Activated naive CD4-positive, alpha-beta T cell treated with anti-CD3 and anti-CD28 coated beads, Interleukin-2, amount 50 U/mL, for 16 hours (primary cell): ENCODE measurements around the gene SLC12A1.
"Not testable (repeated sequence)": the region's sequence is repeated elsewhere in the genome, so short reads cannot be mapped to it uniquely, and the experiment has no call there.

Source experiments
- DNase-seq: peaks from one replicate; pipeline ENCODE4 v3.0.0-alpha.2; 2020

Gene SLC12A1

DNA sequence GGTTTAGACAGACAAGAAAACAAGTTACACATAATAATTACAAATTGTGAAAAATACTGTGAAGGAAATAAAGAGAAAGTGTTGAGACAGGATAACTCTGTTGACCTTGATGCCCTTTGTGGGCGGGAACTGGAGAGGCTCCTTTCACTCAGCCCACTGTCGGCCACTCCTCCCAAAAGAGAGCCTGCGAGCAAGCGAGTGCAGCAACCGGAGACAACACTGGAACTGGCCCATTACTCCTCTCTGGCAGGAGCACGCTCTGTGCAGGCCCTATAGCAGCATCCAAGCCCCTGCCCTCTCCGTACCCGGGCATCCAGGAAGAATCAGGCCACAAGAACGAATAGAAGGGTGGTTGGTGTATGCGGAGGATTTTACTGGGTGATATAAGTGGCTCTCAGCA lies 108.9 kb downstream of the SLC12A1 start:
- DNase-seq, result no peak

- no peak for DNase-seq
Measured at GRCh38 chr15:48317221-48317620, 111.1 kb downstream of the SLC12A1 start.

- no peak for DNase-seq
Measured at GRCh38 chr15:48318131-48318530, 112.0 kb downstream of the SLC12A1 start.

DNA sequence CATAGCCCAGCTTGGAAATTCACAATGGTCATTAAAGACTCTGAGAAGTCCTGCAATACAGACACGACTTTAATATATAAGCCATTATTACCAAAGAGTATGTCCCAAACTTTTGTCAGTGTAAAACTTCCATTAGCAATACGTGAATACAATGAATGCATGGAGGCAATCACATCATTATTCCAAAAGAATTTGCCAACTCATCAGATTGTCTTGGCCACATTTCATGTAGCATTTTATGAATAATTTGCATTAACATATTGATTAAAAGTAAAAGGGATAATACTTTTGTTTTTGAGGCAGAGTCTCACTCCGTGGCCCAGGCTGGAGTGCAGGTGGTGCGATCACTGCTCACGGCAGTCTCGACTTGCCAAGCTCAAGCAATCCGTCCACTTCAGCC lies 117.2 kb downstream of the SLC12A1 start:
- no peak for DNase-seq

GRCh38 chr15:48324949-48325348 lies 118.8 kb downstream of the SLC12A1 start:
- no peak for DNase-seq

- no peak for DNase-seq
Measured at GRCh38 chr15:48325400-48325799, 119.3 kb downstream of the SLC12A1 start.

GRCh38 chr15:48326180-48326579 lies 120.1 kb downstream of the SLC12A1 start:
- DNase-seq, result not testable (repeated sequence)

DNA sequence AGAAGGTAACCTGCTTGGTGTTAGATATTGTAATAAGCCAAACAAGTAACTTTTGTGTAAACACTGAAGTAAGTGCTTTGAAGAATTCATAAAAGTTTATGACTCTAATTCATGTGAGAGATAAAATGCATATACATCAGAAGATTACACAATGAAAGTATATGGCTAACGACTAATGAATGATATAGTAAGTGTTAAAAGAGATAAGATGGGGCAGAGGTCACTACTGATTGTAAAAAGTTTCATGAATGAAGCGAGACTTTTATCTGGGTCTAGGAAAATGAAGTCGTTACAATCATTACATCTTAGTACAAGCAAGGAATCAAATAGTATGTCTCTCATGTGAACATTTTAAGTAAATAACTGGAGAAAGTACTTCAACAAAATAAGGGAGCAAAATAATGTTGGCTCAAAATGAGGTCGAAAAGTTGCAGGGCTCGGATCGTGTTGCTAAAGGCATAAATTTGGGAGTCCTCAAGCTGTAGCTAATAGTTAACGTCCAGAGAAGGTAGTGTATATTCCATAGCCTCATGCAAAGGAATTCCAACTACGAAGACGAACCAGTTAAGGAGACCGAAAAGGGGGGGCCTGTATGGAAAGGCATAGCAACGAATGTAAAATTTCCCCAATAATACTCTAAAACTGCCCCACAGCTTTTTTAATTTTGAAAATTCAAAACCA lies 124.1 kb downstream of the SLC12A1 start:
- DNase-seq, result no peak

GRCh38 chr15:48330855-48331795 lies 125.0 kb downstream of the SLC12A1 start, which contains the start of gene DUT:
Gene DUT (plus strand): TSS chr15:48331429. CDS start chr15:48331516, 87 bp downstream.
- peak; percentile 84 for DNase-seq

GRCh38 chr15:48331796-48332641 lies 125.9 kb downstream of the SLC12A1 start:
- DNase-seq, result peak; percentile 73

DNA sequence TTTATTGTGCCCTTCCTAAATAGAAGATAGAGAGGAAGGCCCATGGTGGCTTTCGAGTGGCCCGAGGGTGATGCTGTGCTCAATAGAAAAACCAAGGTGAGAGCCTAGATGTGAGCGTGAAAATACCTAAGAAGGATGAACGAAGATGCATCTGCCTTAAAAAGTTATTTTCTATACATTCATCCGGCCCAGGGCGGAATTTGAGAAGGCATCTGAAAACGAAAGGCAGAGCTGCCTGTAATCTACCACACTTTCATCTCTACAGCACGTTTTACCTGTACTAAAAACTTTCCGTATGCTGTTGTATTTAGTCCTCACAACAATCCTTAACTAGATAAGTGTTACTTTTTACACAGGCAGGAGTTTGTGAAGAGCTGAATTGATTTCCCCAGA lies 126.5 kb downstream of the SLC12A1 start:
- peak; percentile 13 for DNase-seq

GRCh38 chr15:48333540-48333939 lies 127.4 kb downstream of the SLC12A1 start:
- DNase-seq, result no peak

GRCh38 chr15:48334260-48334659 lies 128.2 kb downstream of the SLC12A1 start:
- no peak for DNase-seq

DNA sequence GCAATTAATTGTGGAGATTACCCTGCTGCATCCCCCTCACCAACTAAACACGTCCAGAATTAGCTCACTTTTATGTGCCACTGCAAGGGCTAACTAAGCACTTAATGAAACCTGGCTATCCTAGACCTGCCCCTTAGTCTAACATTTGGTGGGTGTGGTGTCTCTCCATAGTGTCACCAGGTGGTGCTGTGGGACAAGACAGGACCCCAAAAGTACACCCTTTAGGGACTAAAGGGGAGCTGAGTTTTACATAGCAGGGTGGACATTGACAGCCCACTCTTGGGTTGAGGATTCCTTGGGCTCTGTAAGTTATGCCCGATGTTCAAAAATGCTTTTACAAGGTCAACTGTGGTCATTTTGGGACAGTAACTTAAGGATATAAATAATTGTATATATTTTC lies 130.8 kb downstream of the SLC12A1 start:
- DNase-seq, result no peak

DNA sequence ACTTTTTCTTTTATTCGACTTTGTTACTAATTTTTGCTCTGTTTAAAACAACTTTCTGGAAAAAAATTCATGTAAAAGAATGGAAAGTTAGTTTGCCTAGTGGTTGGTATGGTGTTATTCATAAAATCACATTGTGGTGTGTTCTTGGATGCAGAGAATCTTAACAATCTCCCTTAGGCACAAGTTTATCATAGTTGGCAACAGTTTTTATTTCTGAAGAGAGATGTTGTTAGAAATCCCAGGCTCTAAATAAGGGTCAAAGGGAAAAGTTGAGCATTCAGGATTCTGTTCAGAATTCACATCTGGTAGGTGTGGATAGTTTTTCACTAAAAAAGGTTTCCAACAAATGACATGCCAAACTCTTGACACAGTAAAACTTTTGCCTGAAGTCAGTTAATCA lies 131.5 kb downstream of the SLC12A1 start:
- DNase-seq, result no peak

GRCh38 chr15:48340111-48340510 lies 134.0 kb downstream of the SLC12A1 start:
- DNase-seq, result no peak

DNA sequence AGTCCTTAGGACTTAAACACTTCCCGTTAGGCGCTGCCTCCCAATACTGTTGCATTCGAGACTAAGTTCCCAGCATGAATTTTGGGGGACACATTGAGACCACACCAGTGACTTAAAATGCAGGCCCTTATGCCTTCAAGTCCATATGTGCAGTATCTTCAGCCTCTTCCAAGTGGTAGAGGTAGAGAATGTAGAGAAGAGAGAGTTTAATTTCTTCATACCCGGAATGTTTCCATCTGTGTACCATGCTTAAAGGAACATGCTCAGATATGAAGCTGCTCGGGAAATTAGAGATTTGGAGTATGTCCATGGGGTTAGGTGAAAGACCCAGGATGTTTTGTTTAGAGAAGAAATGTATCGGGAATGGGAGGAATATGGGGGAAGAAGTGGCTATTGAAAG lies 137.8 kb downstream of the SLC12A1 start:
- DNase-seq, result no peak

- DNase-seq, result no peak
Measured at GRCh38 chr15:48345516-48345915, 139.4 kb downstream of the SLC12A1 start.

GRCh38 chr15:48352474-48353072 lies 146.5 kb downstream of the SLC12A1 start:
- DNase-seq, result peak; percentile 40
